Glutamatergic neuron (in vitro differentiated cells): ENCODE results near the gene FRS3. TPM values are rescaled to one million over a fixed set of nuclear protein-coding genes. Genes with fewer than 3 reads are reported as not detected.

Source experiments
- DNase-seq: peaks from one replicate; pipeline ENCODE4 v3.0.0; 2022
- H3K27ac Mint-ChIP-seq: one replicate; pipeline ENCODE4 v1.8.0; 2020; ENCODE audit warnings: mild to moderate bottlenecking, mixed read lengths, inconsistent platforms; ENCODE audit not compliant: unreplicated experiment
- H3K27me3 Mint-ChIP-seq: one replicate; pipeline ENCODE4 v1.8.0; 2020; ENCODE audit warnings: mild to moderate bottlenecking, moderate library complexity, mixed read lengths, inconsistent platforms; ENCODE audit not compliant: unreplicated experiment
- H3K36me3 Mint-ChIP-seq: one replicate; pipeline ENCODE4 v1.8.0; 2020; ENCODE audit warnings: mild to moderate bottlenecking, mixed read lengths, inconsistent platforms; ENCODE audit not compliant: unreplicated experiment
- H3K4me1 Mint-ChIP-seq: one replicate; pipeline ENCODE4 v1.8.0; 2020; ENCODE audit warnings: mild to moderate bottlenecking, low read depth, mixed read lengths, inconsistent platforms; ENCODE audit not compliant: unreplicated experiment
- H3K4me3 Mint-ChIP-seq: one replicate; pipeline ENCODE4 v1.8.0; 2020; ENCODE audit warnings: mild to moderate bottlenecking, mixed read lengths, inconsistent platforms; ENCODE audit not compliant: unreplicated experiment
- H3K9me3 Mint-ChIP-seq: one replicate; pipeline ENCODE4 v1.8.0; 2020; ENCODE audit warnings: mild to moderate bottlenecking, moderate library complexity, mixed read lengths, inconsistent platforms; ENCODE audit not compliant: unreplicated experiment
- total RNA-seq: library from RNA; stranded (reverse); fragmentation: NEBNext Ultra II Directional; extraction: Animal tissue kit (Norgen Biotek cat#: 25700); gene quantifications from one replicate; pipeline ENCODE4 v1.2.1, GENCODE V29; 2021; ENCODE audit not compliant: unreplicated experiment
- TF ChIP-seq, protein P1 (sequence below): fragments of 200-600 bp; sonication (generic); IDR thresholded peaks from one replicate; pipeline ENCODE4 v1.5.0; 2021; ENCODE audit not compliant: partially characterized antibody, unreplicated experiment

Gene FRS3
- total RNA-seq, 1 donor from 2014 or later = 17.8 TPM

DNA sequence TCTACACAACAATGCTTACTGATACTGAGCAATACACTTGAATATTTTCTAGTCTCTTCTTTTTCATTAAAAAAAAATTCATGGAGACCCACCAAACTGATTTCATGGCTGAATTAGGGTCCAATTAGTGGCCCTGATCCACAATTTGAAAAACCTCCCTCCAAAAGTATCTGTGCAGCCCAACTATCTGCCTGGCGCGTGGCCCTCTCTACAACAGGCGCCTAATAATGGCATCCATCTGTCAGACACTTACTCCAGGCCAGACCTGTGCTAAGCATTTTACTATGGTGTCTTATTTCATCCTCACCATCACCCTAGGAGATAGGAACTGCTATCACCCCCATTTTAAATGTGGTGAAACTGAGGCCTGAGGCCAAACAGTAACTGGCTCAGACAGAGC is 58.3 kb downstream of the FRS3 start:
- DNase-seq = no peak
- TF ChIP-seq, protein P1, sequence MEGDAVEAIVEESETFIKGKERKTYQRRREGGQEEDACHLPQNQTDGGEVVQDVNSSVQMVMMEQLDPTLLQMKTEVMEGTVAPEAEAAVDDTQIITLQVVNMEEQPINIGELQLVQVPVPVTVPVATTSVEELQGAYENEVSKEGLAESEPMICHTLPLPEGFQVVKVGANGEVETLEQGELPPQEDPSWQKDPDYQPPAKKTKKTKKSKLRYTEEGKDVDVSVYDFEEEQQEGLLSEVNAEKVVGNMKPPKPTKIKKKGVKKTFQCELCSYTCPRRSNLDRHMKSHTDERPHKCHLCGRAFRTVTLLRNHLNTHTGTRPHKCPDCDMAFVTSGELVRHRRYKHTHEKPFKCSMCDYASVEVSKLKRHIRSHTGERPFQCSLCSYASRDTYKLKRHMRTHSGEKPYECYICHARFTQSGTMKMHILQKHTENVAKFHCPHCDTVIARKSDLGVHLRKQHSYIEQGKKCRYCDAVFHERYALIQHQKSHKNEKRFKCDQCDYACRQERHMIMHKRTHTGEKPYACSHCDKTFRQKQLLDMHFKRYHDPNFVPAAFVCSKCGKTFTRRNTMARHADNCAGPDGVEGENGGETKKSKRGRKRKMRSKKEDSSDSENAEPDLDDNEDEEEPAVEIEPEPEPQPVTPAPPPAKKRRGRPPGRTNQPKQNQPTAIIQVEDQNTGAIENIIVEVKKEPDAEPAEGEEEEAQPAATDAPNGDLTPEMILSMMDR = no peak
- no peaks in the 10 kb centered on the region for H3K36me3 Mint-ChIP-seq
- no peak overlapping the region for H3K4me3 Mint-ChIP-seq
- H3K9me3 Mint-ChIP-seq = no peaks in the 10 kb centered on the region
- H3K4me1 Mint-ChIP-seq = peaks cover 2% of the 10 kb centered on the region
- no peak overlapping the region for H3K27ac Mint-ChIP-seq
- H3K27me3 Mint-ChIP-seq = peaks cover 7% of the 10 kb centered on the region

DNA sequence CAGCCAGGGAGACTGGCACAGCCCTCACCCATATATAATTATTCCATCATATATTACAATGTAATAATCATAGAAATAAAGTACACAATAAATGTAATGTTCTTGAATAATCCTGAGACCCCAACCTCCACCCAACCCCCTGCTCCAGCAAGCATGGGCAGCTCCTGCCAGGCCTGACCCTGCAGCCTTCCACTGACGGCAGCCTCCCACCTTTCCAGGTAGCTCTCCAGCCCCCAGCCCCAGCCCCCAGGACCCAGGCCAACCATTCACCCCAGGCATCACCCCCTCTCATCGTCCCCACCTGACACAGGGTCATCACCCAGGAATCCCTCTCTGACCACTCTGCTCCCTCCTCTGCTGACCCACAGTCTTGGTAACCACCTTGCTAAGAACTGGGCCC is 58.9 kb downstream of the FRS3 start:
- peaks cover 7% of the 10 kb centered on the region for H3K27me3 Mint-ChIP-seq

GRCh38 chr6:41720262-41720620 is 59.5 kb downstream of the FRS3 start:
- H3K36me3 Mint-ChIP-seq = no peaks in the 10 kb centered on the region

More for the DNA sequence above, 58.9 kb downstream of the FRS3 start:
- TF ChIP-seq, protein P1 = no peak
- Mint-ChIP-seq H3K4me3 (no peak overlapping the region), H3K4me1 (peaks cover 2% of the 10 kb centered on the region), H3K27ac (no peak overlapping the region), H3K9me3 (peaks cover 2% of the 10 kb centered on the region), H3K36me3 (no peaks in the 10 kb centered on the region)
- DNase-seq = no peak

More at GRCh38 chr6:41720262-41720620, 59.5 kb downstream of the FRS3 start:
- H3K9me3 Mint-ChIP-seq = peaks cover 2% of the 10 kb centered on the region
- TF ChIP-seq, protein P1 = no peak
- peaks cover 2% of the 10 kb centered on the region for H3K4me1 Mint-ChIP-seq
- DNase-seq = no peak
- no peak overlapping the region for H3K27ac Mint-ChIP-seq
- H3K4me3 Mint-ChIP-seq = no peak overlapping the region
- H3K27me3 Mint-ChIP-seq = peaks cover 7% of the 10 kb centered on the region

Other genes starting within 250 kb of the FRS3 start
- gene FOXP4, start 233.5 kb downstream of the FRS3 start, total RNA-seq = 27.9 TPM
- gene MDFI, start 141.4 kb downstream of the FRS3 start, total RNA-seq = 7.9 TPM
- 3.1 TPM for gene TFEB, start 44.3 kb downstream of the FRS3 start, total RNA-seq
- gene PGC, start 32.5 kb downstream of the FRS3 start, total RNA-seq = not detected
- 2.3 TPM for gene PRICKLE4, start 882 bp upstream of the FRS3 start, total RNA-seq
- gene TOMM6, start 7.8 kb upstream of the FRS3 start, total RNA-seq = 111 TPM
- gene USP49, start 115.5 kb upstream of the FRS3 start, total RNA-seq = 14.7 TPM
- 30.9 TPM for gene MED20, start 141.2 kb upstream of the FRS3 start, total RNA-seq
- 36.2 TPM for gene BYSL, start 141.6 kb upstream of the FRS3 start, total RNA-seq
- gene CCND3, start 161.9 kb upstream of the FRS3 start, total RNA-seq = 27.1 TPM